Retinal pigment epithelial cell (primary cell): ENCODE measurements around the gene BBOF1.

Experiments used
- DNase-seq: peaks from one replicate; pipeline ENCODE4 v3.0.0-alpha.2; 2010; ENCODE audit warnings: low read depth
- H3K4me3 ChIP-seq: 2 replicates; pipeline ENCODE4 v1.5.1; 2011; ENCODE audit warnings: mild to moderate bottlenecking, low read length, control low read depth, moderate library complexity
- CTCF ChIP-seq: conservative IDR thresholded peaks from 2 replicates; pipeline ENCODE4 v1.5.1; 2011; ENCODE audit warnings: low read depth, low read length, control low read depth, inconsistent platforms

BBOF1 gene

GRCh38 chr14:74034572-74034971 is 15.4 kb downstream of the BBOF1 start:
- no peak for TF ChIP-seq CTCF
- H3K4me3 ChIP-seq: no peak overlapping the region
- no peak for DNase-seq

- TF ChIP-seq CTCF: no peak
- no peak for DNase-seq
- no peak overlapping the region for H3K4me3 ChIP-seq
These were observed 16.4 kb downstream of the BBOF1 start for GRCh38 chr14:74035556-74035955.

- DNase-seq: peak; percentile 23
- peak; percentile 60 for TF ChIP-seq CTCF
- no peak overlapping the region for H3K4me3 ChIP-seq
These were observed 19.1 kb downstream of the BBOF1 start for GRCh38 chr14:74038020-74038859.

DNA sequence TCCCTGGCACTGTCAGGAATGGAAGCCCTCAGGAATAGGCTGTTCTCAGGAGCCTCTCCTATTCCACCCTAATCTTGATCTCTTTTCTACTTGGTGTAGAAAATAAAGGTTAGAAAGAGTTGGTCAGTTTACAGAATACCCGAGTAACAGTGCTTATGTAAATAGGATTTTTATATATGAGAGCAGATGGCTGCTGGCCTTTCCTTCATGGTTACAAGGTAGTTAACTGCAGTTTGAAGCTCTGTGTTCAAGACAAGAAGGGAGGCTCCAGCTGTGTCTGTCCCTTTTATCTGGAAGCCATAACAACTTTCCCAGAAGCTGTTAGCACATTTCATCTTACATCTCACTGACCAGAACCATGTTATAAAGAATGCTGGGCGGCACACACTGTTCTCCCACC is 23.1 kb downstream of the BBOF1 start:
- H3K4me3 ChIP-seq: no peak overlapping the region
- no peak for TF ChIP-seq CTCF
- DNase-seq: no peak

GRCh38 chr14:74045522-74045921 is 26.4 kb downstream of the BBOF1 start:
- H3K4me3 ChIP-seq: no peak overlapping the region
- DNase-seq: no peak
- TF ChIP-seq CTCF: no peak

DNA sequence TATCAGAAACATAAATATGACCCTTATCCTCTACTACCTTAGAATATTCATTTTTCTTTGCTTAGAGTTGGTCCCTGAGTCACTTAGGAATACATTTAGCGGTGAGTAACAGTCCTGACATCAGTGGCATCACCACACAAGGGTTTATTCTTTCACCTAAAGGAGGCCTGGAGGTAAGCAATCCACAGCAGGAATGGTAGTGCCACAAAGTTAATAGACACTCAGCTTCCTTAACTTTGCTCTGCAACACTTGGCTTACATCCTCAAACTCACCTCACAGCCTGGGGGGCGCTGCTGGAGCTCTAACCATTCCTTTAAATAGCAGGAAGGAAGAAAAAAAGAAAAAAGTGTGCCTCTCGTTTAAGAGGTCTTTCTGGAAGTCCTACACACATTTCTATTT is 29.1 kb downstream of the BBOF1 start:
- no peak overlapping the region for H3K4me3 ChIP-seq
- peak; percentile 11 for TF ChIP-seq CTCF
- no peak for DNase-seq

GRCh38 chr14:74049876-74050495 is 30.8 kb downstream of the BBOF1 start:
- H3K4me3 ChIP-seq: no peak overlapping the region
- no peak for TF ChIP-seq CTCF
- DNase-seq: no peak
